LHCN-M2 (cell line): ENCODE results near the gene SLC11A1. TPM values are rescaled to one million over a fixed set of nuclear protein-coding genes. Genes with fewer than 3 reads are reported as not detected.

ENCODE experiments used
- DNase-seq: peaks from one replicate; pipeline ENCODE4 v3.0.0-alpha.2; 2012; ENCODE audit warnings: low read depth
- total RNA-seq: library from RNA; depleted of rRNA; stranded (reverse); fragments of >200 nt; gene quantifications from 2 replicates; pipeline ENCODE4 v1.2.3, GENCODE V29; 2014; rRNA removed

Gene SLC11A1
- total RNA-seq, 1 experiment from 2014 or later = 0.11 TPM

- DNase-seq = no peak
Measured at GRCh38 chr2:218432676-218433365, 50.7 kb downstream of the SLC11A1 start.

- no peak for DNase-seq
Measured at GRCh38 chr2:218434456-218434855, 52.4 kb downstream of the SLC11A1 start.

DNA sequence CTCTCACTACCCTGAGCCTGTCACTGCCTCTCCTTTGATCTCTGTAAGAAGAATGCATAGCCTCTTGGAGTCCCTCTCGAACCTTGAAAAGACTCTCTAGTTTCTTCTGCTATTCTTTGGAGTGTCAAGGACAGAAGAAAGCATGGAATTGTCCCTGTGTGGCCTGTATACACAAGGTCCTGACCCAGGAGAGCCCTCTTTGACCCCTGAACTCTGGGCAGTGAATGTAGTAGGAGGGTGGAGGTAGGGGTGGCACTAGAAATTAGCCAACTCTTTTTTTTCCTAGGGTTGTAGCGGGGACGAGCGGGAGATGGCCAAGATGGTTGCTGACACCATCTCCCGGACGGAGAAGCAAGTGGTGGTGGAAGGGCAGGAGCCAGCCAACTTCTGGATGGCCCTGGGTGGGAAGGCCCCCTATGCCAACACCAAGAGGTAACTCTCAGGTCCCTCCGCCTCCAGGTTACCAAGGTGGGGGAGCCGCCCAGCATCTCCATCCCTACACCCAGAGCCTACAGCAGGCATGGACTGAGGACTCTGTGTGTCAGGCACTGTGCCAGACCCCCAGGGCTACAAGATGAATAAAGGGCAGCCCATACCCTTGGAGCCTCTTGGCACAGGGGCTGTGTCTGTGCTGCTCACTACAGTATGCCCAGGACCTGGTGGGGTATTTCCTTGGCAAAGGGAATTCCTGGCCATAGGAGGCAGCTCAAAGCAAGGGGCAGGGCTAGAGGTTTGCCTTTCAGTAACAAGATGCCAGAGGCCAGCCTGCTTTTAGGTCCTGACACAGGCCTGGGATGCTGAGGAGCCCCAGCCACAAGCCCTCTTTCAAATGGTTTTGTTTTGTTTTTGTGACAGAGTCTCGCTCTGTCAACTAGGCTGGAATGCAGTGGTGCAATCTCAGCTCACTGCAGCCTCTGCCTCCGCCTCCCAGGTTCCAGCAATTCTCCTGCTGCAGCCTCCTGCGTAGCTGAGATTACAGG lies 53.2 kb downstream of the SLC11A1 start:
- DNase-seq = no peak

GRCh38 chr2:218436992-218437391 lies 54.9 kb downstream of the SLC11A1 start:
- no peak for DNase-seq

DNA sequence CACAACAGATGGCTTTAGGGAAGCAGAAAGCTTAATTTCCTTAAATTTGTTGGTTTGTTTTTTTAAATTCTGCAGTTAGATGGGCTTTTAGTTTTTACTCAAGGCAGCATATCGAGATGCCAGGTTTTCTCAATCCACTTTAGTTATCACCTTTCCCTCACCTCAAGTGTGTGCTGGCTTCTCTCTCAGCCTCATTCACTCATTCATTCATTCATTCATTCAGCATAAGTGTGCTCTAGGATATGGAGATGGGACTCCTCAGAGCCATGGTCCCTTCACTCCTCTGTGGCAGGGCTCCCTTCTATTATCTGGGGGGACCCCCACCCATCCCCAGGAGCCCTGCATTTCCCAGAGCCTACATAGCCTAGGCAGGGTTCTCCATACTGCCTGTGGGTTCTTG lies 55.9 kb downstream of the SLC11A1 start:
- DNase-seq = no peak

- no peak for DNase-seq
Measured at GRCh38 chr2:218438596-218438995, 56.5 kb downstream of the SLC11A1 start.

DNA sequence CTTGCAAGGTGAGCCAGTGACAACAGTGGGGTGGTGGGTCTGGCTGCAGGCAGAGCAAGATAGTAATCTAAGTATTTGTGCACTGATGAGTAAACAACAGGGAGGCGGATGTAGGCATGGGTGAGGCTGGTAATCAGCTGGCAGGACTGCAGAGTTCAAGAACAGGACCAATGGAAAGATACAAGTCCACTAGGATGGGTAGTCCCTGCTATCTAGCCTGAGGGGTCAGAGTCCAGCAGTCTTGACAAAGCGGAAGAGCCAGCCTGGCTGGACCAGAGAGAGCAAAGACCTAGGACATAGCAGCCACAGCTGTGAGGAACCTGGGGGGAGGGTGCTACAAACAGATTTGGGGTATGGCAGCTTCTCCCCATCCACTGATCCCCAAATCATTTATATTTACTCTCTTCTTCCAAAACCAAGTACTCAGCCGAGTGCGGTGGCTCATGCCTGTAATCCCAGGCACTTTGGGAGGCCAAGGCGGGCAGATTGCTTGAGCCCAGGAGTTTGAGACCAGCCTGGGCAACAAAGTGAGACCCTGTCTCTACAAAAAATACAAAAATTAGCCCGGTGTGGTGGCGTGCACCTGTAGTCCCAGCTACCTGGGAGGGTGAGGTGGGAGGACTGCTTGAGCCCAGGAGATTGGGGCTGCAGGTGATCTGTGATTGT lies 62.8 kb downstream of the SLC11A1 start:
- no peak for DNase-seq

- no peak for DNase-seq
Measured at GRCh38 chr2:218445602-218446001, 63.5 kb downstream of the SLC11A1 start.

Other genes with a start within 250 kb of the SLC11A1 start
- not detected in 2 replicates for gene CXCR1, start 215.3 kb upstream of the SLC11A1 start, total RNA-seq
- gene ARPC2, start 165.1 kb upstream of the SLC11A1 start, total RNA-seq = 499 and 526 TPM in 2 replicates
- 0.06 TPM in 1 of 2 replicates, not detected in the other for gene GPBAR1, start 121.3 kb upstream of the SLC11A1 start, total RNA-seq
- gene AAMP, start 112.1 kb upstream of the SLC11A1 start, total RNA-seq = 168 and 170 TPM in 2 replicates
- 39.6 and 54.2 TPM in 2 replicates for gene PNKD, start 111.8 kb upstream of the SLC11A1 start, total RNA-seq
- gene TMBIM1, start 89.8 kb upstream of the SLC11A1 start, total RNA-seq = 148 and 158 TPM in 2 replicates
- gene CATIP, start 25.4 kb upstream of the SLC11A1 start, total RNA-seq = not detected in 2 replicates
- gene CTDSP1, start 17.6 kb downstream of the SLC11A1 start, total RNA-seq = 69.7 and 74.1 TPM in 2 replicates
- not detected in 2 replicates for gene VIL1, start 36.9 kb downstream of the SLC11A1 start, total RNA-seq
- 11.1 and 11.9 TPM in 2 replicates for gene USP37, start 186.1 kb downstream of the SLC11A1 start, total RNA-seq
- gene CNOT9, start 186.6 kb downstream of the SLC11A1 start, total RNA-seq = 64.6 and 82.1 TPM in 2 replicates
- 6.6 and 9.5 TPM in 2 replicates for gene PLCD4, start 225.6 kb downstream of the SLC11A1 start, total RNA-seq